ENCODE data around the gene UNC119.
A peak's percentile ranks its signal among the peaks of the same experiment; 100 is the strongest.

Gene UNC119

DNA sequence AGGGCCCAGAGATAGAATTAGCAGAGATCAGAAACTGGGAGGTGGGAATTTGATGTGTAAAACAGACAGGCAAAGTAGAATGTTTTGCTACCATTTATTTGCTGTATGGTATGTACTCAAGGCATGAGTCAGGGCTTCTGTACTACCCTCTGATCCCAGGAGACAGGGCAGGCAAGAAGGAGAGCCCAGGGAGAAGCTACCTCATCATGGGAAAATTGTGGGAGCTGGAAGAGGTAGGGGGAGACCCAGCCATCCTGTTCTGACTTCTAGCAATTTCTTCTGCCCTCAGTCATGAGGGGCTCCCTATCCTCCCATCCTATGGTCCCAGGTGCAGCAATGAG is 20.6 kb upstream of the UNC119 start:
- DNase-seq, result no peak
- ATAC-seq, result no peak

DNA sequence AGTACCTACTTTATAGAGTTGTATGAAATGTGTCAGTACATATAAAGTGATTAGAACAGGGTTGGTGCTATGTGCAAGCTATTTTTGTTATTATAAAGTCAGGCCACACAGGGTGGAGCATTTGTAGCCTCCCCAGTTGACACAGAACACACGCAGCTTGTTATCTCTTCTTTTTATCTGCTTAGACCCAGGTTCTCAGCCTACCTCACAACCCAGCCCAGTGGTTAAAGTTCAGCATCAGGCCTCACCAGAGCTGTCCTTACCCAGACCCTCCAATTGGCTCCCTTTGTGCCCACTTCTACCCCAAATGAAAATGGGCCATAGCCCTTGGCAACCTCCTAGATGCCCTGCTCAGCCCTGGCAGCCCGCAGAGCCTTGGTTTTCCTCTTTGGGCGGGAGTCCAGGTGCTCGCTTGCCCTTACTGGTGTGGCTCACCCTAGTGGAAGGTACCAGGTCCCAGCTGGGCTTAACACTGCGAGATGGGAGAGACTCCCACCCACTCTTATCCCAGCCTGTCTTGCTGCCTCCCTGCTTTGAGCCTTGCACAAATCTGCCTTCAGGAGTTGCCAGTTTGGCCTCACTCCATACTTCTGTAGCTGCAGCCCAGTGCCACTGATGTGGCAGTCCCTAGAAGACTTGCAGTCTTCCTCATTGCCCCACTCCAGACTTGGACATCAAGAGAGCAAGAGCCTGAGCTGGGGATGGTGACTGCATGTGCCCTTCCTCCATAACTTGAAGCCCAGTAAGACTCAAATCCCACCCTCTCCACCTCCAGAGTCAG is 20.0 kb upstream of the UNC119 start:
- DNase-seq, result no peak
- no peak for ATAC-seq

DNA sequence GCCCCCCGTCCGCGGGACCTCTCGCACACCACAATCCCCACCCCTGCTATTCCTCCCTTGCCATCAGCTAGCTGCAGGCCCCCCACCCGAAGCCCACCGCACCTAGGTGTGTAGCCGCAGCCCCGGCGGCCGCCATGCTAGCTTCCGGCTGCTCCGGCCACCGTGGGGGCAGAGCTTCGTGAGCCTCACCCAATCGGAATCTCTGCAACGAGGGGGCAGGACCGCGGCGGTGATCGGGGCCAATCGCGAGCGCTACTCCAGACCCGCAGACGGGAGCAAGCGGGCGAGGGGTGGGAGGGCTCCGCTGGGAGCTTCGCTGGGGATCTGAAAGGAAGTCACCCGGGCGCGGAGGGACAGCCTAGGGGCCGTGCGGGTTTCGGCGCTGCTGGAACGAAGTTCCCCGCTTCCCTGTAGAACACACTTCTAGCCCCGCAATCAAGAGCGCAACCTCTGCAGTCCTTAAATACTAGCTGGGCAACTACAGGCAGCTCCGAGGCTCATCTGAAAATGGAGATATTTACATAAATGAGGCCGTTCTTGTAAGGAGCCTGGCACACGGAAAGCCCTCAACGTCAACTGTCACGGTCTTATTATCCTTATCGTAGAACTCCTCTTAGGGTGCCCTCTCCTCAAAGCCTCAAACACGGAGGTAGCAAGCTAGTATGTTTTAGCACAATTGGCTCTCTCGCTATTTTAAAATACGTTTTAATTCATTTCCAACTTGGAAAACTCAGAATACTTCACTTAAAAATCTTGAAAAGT is 19.1 kb upstream of the UNC119 start, which contains the start of gene PIGS:
PIGS (minus strand) TSS at position 164 of the 762 bp plus-strand sequence; CDS start at position 136, 28 bp downstream.
- DNase-seq (peak; percentile 95), ATAC-seq (peak; percentile 98)

DNA sequence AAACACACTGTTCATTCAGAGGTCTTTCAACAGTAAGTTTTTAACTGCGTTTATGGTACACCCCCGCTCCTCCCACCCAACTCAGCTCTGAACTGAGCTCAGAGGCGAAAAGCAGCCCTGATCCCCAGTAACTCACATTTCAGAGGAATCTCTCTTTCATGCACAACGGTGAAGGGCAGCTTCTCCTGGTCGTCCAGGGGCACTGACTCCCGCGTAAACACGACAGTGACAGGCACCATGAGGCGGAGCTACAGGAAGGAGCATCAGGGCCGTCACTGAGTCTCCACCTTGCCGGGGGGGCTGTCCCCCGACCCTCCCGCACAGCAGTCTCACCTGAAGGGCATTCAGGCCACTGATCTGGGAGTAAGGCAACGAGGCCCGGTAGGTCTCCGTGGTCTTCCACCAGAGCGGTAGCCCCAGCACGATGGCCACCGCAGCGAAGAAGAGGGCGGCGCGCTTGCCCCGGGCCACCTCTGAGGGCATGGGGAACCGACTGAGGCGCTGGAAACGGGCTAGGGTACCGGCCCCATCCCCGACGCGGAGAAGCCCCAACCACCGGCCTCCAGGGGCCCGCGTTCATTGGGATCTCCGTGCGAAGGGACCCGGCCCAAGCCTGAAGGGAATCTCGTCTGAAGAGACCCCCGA is 18.4 kb upstream of the UNC119 start:
- ATAC-seq (peak; percentile 42), DNase-seq (peak; percentile 62)

DNA sequence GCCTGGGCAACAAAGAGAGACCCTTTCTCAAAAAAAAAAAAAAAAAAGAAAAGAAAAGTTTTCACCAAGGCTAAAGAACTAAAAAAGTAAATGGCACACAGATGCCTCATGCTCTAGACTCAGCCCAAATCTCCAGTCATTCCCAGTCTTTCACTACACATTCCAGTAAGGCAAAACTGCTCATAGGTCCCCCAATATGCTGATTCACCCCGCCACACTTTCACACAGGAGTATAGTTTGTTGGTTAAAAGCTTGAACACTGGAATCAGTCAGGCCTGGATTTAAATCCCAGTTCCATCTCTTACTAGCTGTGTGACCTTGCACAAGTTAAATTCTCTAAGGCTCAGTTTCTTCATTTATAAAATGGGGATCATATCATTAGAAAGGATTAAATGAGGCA is 17.0 kb upstream of the UNC119 start:
- ATAC-seq (no peak), DNase-seq (no peak)

DNA sequence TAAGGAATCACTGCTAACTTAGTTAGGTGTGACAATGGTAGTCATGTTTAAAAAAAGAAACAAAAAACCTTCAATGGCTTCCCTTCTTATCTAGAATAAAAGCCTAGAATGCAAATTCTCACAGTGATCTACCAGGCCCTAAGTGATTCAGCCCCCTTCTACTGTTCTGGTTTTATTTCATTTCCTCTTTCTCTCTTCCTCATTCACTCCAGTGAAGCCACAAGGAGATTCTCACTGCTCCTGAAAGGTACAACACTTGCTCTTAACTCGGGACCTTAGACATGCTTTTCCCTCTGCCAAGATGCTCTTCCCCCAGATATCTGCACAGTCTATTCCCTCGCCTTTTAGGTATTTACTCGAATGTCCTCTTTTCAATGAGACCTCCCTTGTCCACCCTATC is 15.2 kb upstream of the UNC119 start:
- ATAC-seq (no peak), DNase-seq (no peak)

DNA sequence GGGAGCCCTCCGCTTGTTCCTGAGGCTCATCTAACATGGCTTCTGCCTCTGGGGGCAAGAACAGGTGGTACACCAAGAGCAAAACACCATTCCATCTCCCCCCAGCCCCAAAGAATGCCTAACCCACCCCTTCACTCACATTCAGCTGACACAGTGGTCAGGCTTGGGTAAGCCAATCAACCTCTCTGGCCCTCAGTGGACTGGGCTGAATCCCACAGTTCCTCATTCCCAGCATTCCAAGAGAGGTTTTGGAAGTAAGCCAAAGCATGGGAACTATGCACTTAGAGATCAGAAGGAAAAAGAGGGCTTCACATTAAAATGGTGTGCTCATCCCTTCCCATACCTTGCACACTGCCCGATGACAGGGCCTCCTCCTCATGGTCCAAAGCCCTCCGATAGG is 11.1 kb upstream of the UNC119 start:
- ATAC-seq (no peak), DNase-seq (no peak)

DNA sequence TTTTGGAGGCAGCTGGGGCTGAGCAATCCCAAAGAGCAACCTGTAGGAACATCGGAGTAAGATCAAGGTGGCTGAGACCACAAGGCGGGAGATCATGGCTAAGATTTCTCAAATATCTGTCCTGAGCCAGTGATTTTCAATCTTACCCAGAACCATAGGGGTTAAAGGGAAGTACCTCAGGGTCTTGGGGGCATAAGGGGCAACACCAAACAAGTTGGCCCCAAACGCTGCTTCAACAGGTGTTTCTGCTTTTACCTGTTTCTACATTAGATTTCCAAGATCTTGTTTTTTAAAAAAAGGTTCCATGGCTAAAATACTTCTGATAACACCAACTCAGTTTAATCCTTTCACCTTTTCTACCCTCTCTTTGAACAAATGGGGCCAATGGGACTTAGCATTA is 2.6 kb upstream of the UNC119 start:
- DNase-seq (no peak), ATAC-seq (no peak)

DNA sequence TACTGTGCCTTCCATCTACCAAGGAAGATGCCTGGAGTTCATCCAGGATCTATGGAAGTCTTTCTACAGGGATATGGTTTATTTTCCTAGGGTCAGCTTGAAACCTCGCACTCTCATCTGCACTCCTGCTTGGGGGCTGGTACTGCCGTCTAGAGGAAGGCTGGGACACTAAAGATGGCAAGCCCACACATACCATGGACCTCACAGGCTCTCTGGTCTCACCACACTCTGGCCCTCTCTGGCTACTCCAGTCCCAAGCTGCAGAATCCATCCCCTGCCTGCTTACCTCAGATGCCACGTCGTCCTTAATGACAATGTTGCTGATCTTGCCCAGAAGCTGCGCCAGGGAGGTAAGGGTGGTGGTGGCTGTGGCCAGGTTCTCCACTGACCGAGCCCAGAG is 2.1 kb upstream of the UNC119 start:
- no peak for DNase-seq
- no peak for ATAC-seq

DNA sequence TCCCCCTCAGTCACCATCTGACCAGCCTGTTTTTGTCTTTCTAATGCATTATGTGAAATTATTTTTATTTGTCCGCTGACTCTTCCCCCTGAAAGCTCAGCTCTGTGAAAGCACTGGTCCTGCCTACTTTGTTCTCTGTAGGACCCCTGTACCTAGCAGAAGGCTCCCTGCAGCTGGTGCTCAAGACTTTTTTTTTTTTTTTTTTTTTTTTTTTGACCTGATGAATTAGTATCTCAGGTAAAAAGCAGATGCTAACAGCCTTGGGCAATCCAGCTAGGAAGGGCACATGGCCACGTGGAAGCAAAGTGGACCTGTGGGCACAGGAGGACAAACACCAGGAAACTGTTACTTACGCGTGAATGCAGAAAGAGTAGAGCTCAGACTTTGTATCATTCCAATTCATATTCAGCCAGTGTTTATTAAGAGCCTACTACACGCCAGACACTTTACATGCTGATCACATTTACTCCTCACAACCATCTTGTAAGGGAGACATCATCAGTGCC is 629 bp upstream of the UNC119 start:
- no peak for DNase-seq
- ATAC-seq, result no peak

DNA sequence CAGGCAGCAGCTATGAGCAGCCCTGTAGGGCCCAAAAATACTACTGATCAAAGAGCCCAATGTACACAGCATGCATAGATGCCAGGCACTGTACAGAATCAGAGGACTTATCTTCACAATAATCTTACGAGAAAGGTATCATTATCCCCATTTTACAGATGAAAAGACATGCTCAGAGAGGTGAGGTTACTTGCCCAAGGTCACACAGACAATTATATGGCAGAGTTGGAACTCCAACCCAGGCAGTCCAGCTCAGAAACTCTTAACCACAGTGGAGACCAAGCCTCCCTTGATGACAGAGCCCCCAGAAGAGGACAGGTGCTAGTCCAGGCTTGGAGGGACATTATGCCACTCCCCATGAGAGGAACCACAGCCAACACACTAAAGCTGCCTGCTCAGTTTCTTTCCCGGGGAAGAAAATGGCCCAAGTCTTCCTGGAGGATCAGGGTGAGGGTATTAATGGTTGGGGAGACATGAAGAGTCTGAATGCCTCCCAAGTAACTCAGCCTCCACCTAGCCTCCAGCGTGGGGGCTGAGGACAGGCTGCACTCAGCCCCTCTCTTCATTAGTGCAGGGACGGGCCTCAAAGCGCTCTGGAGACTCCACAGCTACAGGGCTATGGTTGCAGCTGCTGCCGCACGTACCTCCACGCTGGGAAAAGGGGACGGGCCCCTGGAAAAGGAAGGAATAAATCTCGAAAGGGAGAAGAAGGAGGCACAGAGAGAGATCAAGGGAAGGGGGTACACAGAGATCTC is 826 bp downstream of the UNC119 start:
- ATAC-seq, result no peak
- no peak for DNase-seq

DNA sequence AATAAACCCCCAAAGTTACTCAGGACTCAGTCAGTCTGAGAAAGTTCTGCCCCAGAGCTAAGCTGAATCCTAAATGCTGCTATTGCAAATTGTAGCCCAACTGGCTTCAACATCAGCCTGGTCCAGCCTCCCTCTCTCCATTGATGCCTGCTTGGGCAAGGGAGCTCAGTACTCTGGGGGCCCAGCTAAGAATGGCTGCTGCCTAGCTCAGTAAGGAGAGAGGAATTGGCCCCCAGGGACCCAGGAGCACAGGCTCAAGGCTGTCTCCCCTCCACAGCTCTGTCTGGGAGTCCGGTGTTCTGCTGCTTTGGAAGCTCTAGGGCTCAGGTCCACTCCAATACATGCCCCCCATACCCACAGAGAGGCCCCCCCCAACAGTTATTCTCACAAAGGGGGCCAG is 1.6 kb downstream of the UNC119 start:
- DNase-seq (no peak), ATAC-seq (no peak)

DNA sequence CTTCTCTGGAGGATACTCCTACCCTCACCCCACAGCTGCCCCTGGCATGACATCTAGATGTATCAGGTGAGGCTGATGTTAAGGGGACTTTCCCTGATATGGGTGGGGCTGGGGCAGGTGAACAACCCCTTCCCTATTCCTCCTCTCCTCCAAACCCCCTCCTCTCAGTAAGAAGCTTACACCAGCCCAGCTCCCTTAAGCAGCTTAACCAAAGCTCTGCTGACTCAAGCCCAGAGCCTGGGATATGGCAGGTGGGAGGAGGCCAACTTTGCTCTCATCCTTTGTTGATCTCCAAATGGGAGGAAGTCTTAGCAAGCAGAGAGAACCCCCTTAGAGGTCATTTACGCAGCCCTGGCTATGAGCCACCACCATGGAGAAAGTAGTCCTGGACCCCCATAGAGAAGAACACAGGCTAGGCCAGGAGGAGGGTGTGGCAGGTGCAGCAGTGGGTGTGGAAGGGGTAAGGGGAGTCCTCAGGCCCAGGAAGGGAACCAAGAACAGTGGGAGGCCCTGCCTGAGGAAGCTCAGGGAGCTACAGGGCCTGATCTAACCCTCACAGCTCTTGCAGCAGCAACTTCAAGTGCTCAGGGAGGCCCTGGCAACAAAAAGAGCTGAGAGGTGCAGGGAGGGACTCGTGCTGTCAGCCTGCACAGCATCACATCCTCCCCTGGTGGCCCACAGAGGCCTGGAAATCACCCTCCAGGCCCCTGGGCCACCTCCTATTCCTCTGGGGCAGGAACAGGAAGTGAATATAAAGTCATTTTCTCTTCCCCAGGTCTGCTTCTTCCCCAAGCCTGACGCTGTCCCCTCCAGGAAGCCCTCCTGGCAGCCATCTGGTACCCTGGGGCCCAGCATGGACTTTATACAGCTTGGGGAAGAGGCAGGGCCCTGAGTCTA is 2.9 kb downstream of the UNC119 start:
- DNase-seq (peak; percentile 60), ATAC-seq (peak; percentile 59)

DNA sequence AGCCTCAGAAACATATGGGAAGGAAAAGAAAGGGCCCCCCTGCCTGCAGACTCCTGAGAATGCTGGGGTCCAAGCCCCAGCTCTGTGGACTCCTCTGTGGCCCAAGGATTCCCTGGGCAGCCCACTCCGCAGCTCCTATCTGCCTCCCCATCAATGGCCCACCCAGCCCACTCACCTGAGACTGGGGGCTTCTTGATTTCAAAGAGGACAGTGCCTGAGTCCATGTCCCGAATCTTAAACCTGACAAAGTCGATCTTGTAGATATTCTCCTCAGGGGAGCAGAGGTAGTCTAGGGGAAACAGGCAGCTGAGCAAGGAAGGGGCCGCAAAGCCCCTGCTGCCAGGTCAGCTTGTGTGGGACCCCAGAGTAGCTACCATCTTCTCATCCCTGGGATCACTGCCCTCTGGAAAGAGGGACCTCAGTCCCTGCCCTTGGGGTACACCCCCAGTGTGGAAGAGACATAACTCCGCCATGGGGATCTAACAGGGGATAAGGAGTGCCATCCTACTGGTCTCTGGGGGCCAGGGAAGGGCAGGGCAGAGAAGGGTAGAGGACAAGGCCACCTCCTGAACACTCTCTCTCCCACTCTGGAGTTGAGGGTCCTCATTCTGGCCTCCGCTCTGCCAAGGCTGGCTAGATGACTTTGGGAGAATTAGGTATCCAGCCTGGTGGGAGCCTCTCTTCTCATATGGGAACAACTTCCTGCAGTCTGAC is 3.9 kb downstream of the UNC119 start:
- no peak for ATAC-seq
- DNase-seq, result no peak

DNA sequence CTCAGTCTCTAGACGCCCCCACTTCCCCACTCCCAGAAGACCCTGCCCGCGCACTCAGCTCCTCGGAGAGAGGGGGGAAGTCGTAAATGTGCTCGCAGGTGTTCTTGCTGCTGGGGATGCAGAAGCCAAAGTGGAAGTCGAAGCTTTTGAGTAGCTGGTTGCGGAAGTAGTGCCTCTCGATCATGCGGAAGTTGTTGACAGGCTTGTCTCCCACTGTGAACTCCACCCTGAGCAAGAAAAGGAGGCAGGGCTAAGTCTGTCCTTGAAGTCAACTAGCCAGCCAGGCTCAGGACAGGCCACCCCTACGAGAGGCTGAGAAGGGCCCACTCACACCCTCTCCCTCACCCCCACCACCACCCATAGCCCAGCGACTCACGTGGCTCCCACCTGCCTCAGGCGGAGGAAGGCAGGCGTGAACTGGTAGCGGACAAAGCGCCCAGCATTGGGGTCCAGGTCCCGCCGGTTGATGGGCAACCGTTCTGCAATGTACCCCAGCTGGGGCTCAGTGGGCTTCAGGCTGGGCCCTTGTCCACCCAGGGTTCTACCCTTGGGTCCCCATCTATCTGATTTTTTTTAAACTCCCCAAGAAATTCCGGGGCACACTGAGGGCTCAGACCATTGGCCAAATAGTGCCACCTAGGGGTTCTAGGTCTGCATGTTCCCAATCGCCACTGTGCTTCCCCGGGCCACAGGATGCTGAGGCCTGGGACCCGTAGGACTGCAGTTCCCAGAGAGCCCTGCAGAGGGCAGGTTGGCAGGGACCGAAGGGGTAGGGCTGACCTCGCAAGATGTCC is 4.6 kb downstream of the UNC119 start:
- DNase-seq (peak; percentile 86), ATAC-seq (peak; percentile 45)

DNA sequence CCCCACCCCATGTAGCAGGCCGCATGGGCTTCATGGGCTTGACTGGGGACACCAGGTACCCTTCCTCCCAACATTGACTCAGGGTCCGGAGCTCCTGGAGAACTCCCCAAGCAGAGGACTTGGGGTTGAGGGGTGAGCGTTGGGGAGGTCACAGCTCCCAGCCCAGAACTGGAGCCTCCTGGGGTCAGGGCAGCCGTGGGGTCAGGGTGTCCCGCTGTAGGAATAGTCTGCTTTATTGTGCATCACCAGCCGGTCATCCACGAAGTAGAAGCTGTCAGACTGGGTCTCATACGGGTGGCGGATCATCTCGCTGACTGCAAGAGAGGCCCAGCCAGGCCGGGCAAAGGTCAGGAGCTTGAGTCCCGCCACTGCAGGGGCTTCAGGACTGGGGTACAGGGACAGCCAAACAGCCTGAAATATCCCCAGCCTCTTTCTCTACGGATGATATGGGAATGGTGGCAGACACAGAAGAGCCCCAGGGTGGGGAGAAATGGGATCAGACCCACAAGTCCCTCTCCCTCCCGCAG is 5.3 kb downstream of the UNC119 start:
- ATAC-seq (no peak), DNase-seq (no peak)

DNA sequence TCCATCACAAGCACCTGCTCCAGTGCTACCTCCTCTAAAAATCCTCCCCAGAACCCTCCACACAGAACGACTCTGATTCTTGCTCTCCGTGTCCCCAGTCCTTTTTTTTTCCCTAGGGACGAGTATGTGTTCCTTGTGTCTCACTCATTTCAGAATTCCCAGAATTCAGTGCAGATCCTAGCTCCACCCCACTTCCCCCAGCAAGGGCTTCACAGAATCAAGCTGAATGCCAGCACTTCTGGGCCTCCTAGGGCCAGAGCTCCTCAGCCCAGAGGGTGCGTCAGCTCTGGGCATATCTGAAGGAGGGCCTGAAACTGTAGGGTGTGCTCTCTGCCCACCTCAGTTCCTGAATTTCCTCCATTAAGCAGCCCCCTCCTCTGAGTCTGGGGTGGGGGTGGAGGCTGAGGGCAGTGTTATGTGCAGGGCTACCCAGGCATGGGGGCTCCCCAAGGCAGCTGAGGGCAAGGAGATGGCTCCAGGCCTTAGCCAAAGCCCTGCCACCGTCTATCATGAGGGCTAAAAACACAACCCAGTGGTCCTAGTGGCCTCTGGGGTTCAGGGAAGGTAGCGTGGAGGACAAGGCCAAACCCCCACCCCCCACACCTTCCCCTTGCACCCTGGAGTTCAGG is 6.5 kb downstream of the UNC119 start:
- DNase-seq (no peak), ATAC-seq (no peak)

DNA sequence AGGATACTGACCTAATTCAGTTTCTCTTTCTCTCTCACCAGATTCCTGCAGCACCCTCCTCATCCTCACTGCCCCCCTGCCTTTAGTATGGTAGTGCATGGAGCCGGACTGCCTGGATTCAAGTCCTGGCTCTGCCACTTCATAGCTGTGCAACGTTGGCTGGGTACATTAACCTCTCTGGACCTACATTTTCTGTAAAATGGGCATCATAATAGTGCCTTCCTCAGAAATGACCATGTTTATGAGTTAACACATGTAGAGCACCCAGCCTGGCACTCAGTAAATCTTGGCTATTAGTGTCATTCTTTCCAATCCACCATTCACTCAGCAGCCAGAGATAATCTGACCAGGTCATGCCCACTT is 7.3 kb downstream of the UNC119 start:
- no peak for ATAC-seq
- no peak for DNase-seq

Measured in stimulated activated naive CD8-positive, alpha-beta T cell treated with anti-CD3 and anti-CD28 coated beads, Interleukin-15, Interleukin-2, amounts not matched to agents 100 U/mL and 50 U/mL, for 24 hours (primary cell).